K562 (cell line): Measurements from ENCODE around the gene BRAT1. TPM values are rescaled to one million over a fixed set of nuclear protein-coding genes. Genes with fewer than 3 reads are reported as not detected.

Source experiments
- CREBBP ChIP-seq: IDR thresholded peaks from one replicate; pipeline ENCODE4 v1.6.1; 2012; ENCODE audit warnings: low read depth, mild to moderate bottlenecking, control low read depth, inconsistent platforms, low read length
- DPF2 ChIP-seq: fragments of 450-650 bp; IDR thresholded peaks from 2 replicates; pipeline ENCODE4 v1.6.1; 2016
- EHMT2 ChIP-seq: fragments of 450-650 bp; IDR thresholded peaks from 2 replicates; pipeline ENCODE4 v1.6.1; 2018; ENCODE audit warnings: antibody characterized with exemption
- EWSR1 ChIP-seq: fragments of 450-650 bp; IDR thresholded peaks from 2 replicates; pipeline ENCODE4 v1.6.1; 2018; ENCODE audit warnings: borderline replicate concordance, mild to moderate bottlenecking, low read depth, moderate library complexity; ENCODE audit not compliant: partially characterized antibody
- HCFC1 ChIP-seq: IDR thresholded peaks from 2 replicates; pipeline ENCODE4 v1.6.1; 2012; ENCODE audit warnings: low read depth, low read length, improper control_type of control experiment
- HDAC1 ChIP-seq, 2 experiments: fragments of 450-650 bp; IDR thresholded peaks; 2 replicates each; pipeline ENCODE4 v1.6.1; 2016 to 2017; ENCODE audit warnings: inconsistent platforms in 1 of 2, mild to moderate bottlenecking in 1 of 2, moderate library complexity in 1 of 2
- HDAC2 ChIP-seq: fragments of 450-650 bp; IDR thresholded peaks from 2 replicates; pipeline ENCODE4 v1.6.1; 2016; ENCODE audit warnings: mild to moderate bottlenecking
- NBN ChIP-seq: fragments of 450-650 bp; IDR thresholded peaks from 2 replicates; pipeline ENCODE4 v1.6.1; 2016; ENCODE audit warnings: low read depth, mild to moderate bottlenecking
- SMARCA5 ChIP-seq: fragments of 450-650 bp; IDR thresholded peaks from 2 replicates; pipeline ENCODE4 v1.6.1; 2016
- ZNF347 ChIP-seq: fragments of 450-650 bp; formaldehyde crosslinking; IDR thresholded peaks from 2 replicates; pipeline ENCODE4 v1.4.0; 2020; ENCODE audit warnings: low read depth, mild to moderate bottlenecking, moderate library complexity
- ZNF511 ChIP-seq: sonication (generic); formaldehyde crosslinking; IDR thresholded peaks from 2 replicates; pipeline ENCODE4 v1.8.0; 2022; ENCODE audit warnings: mild to moderate bottlenecking, missing genetic modification reagents
- polyA plus RNA-seq, 8 experiments: library from polyadenylated mRNA; depleted of rRNA in 4 of 8; stranded (reverse) in 5 of 8; unstranded in 3 of 8; fragments of >200 nt; fragmentation: Nextera tagmentation in 2 of 8; fragmentation: Illumina TruSeq in 1 of 8; extraction: Ambion mirVana in 2 of 8; extraction: Trizol in 1 of 8; gene quantifications; 2 replicates each; pipeline versions ENCODE4 v1.2.1 to v1.2.3, GENCODE V29; 2011 to 2014; ENCODE audit warnings: inconsistent platforms in 1 of 8, missing spikeins in 1 of 8
- total RNA-seq, 7 experiments: library from RNA; depleted of rRNA in 6 of 7; stranded (reverse); fragments of >200 nt in 6 of 7; fragmentation: Illumina TruSeq in 2 of 7; extraction: Trizol in 2 of 7; gene quantifications; 2 replicates each; pipeline versions ENCODE4 v1.2.1 to v1.2.3, GENCODE V29; 2011 to 2021; ENCODE audit warnings: low replicate concordance in 1 of 7
- TF ChIP-seq, protein P1 (sequence below): fragments of 450-650 bp; IDR thresholded peaks from 2 replicates; pipeline ENCODE4 v1.6.1; 2016; ENCODE audit warnings: mild to moderate bottlenecking, moderate library complexity
- TF ChIP-seq, protein P2 (sequence below), 2 experiments: fragments of 200-800 bp in 1 of 2; sonication (Bioruptor generic) in 1 of 2; sonication (generic) in 1 of 2; formaldehyde crosslinking in 1 of 2; IDR thresholded peaks in 1 of 2; conservative IDR thresholded peaks in 1 of 2; 2 replicates each; pipeline versions ENCODE4 v1.5.0 to v1.6.1; 2016 to 2020; ENCODE audit warnings: missing compliant biosample characterization in 1 of 2, missing genetic modification characterization in 1 of 2, missing genetic modification reagents in 1 of 2

Gene BRAT1
- total and polyA plus RNA-seq, 9 of the 15 experiments (the other 6 are each of a cell fraction or from before 2014, with no cell fraction given) = 0.13 to 49.6 (median 10.5) TPM

GRCh38 chr7:2558629-2559282 is 3.4 kb upstream of the BRAT1 start, which contains the start of gene IQCE (continued):
- TF ChIP-seq, protein P1, sequence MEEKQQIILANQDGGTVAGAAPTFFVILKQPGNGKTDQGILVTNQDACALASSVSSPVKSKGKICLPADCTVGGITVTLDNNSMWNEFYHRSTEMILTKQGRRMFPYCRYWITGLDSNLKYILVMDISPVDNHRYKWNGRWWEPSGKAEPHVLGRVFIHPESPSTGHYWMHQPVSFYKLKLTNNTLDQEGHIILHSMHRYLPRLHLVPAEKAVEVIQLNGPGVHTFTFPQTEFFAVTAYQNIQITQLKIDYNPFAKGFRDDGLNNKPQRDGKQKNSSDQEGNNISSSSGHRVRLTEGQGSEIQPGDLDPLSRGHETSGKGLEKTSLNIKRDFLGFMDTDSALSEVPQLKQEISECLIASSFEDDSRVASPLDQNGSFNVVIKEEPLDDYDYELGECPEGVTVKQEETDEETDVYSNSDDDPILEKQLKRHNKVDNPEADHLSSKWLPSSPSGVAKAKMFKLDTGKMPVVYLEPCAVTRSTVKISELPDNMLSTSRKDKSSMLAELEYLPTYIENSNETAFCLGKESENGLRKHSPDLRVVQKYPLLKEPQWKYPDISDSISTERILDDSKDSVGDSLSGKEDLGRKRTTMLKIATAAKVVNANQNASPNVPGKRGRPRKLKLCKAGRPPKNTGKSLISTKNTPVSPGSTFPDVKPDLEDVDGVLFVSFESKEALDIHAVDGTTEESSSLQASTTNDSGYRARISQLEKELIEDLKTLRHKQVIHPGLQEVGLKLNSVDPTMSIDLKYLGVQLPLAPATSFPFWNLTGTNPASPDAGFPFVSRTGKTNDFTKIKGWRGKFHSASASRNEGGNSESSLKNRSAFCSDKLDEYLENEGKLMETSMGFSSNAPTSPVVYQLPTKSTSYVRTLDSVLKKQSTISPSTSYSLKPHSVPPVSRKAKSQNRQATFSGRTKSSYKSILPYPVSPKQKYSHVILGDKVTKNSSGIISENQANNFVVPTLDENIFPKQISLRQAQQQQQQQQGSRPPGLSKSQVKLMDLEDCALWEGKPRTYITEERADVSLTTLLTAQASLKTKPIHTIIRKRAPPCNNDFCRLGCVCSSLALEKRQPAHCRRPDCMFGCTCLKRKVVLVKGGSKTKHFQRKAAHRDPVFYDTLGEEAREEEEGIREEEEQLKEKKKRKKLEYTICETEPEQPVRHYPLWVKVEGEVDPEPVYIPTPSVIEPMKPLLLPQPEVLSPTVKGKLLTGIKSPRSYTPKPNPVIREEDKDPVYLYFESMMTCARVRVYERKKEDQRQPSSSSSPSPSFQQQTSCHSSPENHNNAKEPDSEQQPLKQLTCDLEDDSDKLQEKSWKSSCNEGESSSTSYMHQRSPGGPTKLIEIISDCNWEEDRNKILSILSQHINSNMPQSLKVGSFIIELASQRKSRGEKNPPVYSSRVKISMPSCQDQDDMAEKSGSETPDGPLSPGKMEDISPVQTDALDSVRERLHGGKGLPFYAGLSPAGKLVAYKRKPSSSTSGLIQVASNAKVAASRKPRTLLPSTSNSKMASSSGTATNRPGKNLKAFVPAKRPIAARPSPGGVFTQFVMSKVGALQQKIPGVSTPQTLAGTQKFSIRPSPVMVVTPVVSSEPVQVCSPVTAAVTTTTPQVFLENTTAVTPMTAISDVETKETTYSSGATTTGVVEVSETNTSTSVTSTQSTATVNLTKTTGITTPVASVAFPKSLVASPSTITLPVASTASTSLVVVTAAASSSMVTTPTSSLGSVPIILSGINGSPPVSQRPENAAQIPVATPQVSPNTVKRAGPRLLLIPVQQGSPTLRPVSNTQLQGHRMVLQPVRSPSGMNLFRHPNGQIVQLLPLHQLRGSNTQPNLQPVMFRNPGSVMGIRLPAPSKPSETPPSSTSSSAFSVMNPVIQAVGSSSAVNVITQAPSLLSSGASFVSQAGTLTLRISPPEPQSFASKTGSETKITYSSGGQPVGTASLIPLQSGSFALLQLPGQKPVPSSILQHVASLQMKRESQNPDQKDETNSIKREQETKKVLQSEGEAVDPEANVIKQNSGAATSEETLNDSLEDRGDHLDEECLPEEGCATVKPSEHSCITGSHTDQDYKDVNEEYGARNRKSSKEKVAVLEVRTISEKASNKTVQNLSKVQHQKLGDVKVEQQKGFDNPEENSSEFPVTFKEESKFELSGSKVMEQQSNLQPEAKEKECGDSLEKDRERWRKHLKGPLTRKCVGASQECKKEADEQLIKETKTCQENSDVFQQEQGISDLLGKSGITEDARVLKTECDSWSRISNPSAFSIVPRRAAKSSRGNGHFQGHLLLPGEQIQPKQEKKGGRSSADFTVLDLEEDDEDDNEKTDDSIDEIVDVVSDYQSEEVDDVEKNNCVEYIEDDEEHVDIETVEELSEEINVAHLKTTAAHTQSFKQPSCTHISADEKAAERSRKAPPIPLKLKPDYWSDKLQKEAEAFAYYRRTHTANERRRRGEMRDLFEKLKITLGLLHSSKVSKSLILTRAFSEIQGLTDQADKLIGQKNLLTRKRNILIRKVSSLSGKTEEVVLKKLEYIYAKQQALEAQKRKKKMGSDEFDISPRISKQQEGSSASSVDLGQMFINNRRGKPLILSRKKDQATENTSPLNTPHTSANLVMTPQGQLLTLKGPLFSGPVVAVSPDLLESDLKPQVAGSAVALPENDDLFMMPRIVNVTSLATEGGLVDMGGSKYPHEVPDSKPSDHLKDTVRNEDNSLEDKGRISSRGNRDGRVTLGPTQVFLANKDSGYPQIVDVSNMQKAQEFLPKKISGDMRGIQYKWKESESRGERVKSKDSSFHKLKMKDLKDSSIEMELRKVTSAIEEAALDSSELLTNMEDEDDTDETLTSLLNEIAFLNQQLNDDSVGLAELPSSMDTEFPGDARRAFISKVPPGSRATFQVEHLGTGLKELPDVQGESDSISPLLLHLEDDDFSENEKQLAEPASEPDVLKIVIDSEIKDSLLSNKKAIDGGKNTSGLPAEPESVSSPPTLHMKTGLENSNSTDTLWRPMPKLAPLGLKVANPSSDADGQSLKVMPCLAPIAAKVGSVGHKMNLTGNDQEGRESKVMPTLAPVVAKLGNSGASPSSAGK = no peak
- TF ChIP-seq DPF2 (peak; percentile 64), HCFC1 (peak; percentile 61), HDAC2 (peak; percentile 70; the same call in 1 of the 2 replicates), NBN (peak; percentile 78; the same call in 1 of the 2 replicates), EHMT2 (no peak), ZNF347 (no peak), EWSR1 (no peak), HDAC1 (IDR thresholded peaks at IDR 0.05) (0 out of 4 replicates have a peak, but pooled peaks of 1 of the 2 experiments have one; percentile 5), SMARCA5 (peak; percentile 88), CREBBP (no peak), ZNF511 (CRISPR knock-in tag) (no peak)
- TF ChIP-seq, protein P2, sequence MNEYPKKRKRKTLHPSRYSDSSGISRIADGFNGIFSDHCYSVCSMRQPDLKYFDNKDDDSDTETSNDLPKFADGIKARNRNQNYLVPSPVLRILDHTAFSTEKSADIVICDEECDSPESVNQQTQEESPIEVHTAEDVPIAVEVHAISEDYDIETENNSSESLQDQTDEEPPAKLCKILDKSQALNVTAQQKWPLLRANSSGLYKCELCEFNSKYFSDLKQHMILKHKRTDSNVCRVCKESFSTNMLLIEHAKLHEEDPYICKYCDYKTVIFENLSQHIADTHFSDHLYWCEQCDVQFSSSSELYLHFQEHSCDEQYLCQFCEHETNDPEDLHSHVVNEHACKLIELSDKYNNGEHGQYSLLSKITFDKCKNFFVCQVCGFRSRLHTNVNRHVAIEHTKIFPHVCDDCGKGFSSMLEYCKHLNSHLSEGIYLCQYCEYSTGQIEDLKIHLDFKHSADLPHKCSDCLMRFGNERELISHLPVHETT (CRISPR knock-in tag; conservative IDR thresholded peaks at IDR 0.05 in 1 of 2, IDR thresholded peaks at IDR 0.05 in 1 of 2) = peak in 1 of 2 experiments; percentile 66; a peak in 1 of 4 replicates
